AG09309 (cell line): ENCODE data around the gene CCSAP.
"Not testable (repeated sequence)": the region's sequence is repeated elsewhere in the genome, so short reads cannot be mapped to it uniquely, and the experiment has no call there.

ENCODE experiments used
- DNase-seq: peaks from one replicate; pipeline ENCODE4 v3.0.0-alpha.2; 2010; ENCODE audit warnings: low read depth
- H3K4me3 ChIP-seq: 2 replicates; pipeline ENCODE4 v1.5.1; 2011; ENCODE audit warnings: mild to moderate bottlenecking, low read depth, low read length, moderate library complexity; ENCODE audit not compliant: control insufficient read depth
- CTCF ChIP-seq: IDR thresholded peaks from 2 replicates; pipeline ENCODE4 v1.5.1; 2011; ENCODE audit warnings: mild to moderate bottlenecking, low read depth, low read length, inconsistent platforms; ENCODE audit not compliant: insufficient read depth, control insufficient read depth; ENCODE audit errors: missing control alignments

The CCSAP gene

GRCh38 chr1:229328598-229329362 is 14.1 kb downstream of the CCSAP start:
- no peak for DNase-seq
- H3K4me3 ChIP-seq = no peak overlapping the region
- TF ChIP-seq CTCF = no peak

- H3K4me3 ChIP-seq, DNase-seq: not testable (repeated sequence)
Observed at GRCh38 chr1:229327765-229328164, 15.1 kb downstream of the CCSAP start.

- no peak for TF ChIP-seq CTCF
- H3K4me3 ChIP-seq = no peak overlapping the region
- DNase-seq = no peak
Observed at GRCh38 chr1:229326601-229327000, 16.2 kb downstream of the CCSAP start.

GRCh38 chr1:229325853-229326487 is 16.9 kb downstream of the CCSAP start:
- no peak for TF ChIP-seq CTCF
- no peak for DNase-seq
- no peak overlapping the region for H3K4me3 ChIP-seq

- no peak for DNase-seq
- H3K4me3 ChIP-seq = no peak overlapping the region
- TF ChIP-seq CTCF = no peak
Observed at GRCh38 chr1:229325401-229325800, 17.4 kb downstream of the CCSAP start.

GRCh38 chr1:229323885-229324553 is 18.8 kb downstream of the CCSAP start:
- DNase-seq = no peak
- no peak overlapping the region for H3K4me3 ChIP-seq
- no peak for TF ChIP-seq CTCF

- no peak for DNase-seq
- no peak for TF ChIP-seq CTCF
- no peak overlapping the region for H3K4me3 ChIP-seq
Observed at GRCh38 chr1:229323201-229323600, 19.6 kb downstream of the CCSAP start.
